Measurements from ENCODE around the gene DSEL. TPM values are rescaled to one million over a fixed set of nuclear protein-coding genes. Genes with fewer than 3 reads are reported as not detected.

Gene DSEL
- polyA plus RNA-seq (ENCODE audit: insufficient read length in 4 of 4), result 10 to 100 TPM; 16.2 to 24.4 (median 19.8) TPM

DNA sequence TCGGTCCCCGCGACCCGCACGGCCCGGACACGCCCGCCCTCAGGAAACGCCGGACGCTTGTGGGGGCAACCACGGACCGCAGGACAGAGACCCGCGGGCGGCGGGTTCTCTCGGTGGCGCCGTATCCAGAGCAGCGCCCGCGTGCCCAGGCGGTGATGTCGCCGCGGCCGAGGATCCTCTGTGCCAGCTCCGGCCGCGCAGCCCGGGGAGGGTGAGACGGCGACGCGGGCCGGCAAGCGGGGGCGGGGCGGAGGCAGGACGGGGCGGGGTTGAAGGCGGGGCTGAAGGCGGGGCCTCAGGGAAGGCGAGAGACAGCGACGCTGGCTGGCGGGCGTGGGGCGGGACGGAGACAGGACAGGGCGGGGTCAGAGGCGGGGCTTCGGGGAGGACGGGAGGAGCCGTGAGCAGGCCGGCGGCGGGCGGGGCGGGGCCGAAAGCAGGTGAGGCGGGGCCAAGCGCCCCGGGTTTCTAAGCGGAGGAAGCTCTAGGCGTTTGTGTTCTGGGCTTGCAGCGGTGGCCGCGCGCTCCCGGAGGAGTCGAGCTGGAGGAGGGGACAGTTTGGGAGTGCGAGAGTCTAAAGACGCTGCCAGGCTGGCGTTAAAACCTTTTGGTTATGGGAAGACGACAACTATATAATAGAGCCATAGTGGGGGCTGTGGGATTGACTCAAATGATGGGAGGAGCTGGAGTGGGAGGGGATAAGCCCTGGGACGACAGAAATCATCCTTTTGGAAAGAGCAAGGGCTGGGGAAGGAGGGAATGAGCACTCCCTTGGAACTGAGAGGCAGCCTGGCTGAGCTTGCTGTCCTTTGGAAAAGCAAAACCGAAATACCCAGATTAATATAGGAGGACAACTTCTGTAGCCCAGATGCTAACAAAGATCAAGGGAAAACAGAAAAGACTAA, at the start of gene DSEL:
TSS of gene DSEL (minus strand) at position 182 of the 905 bp plus-strand sequence. CDS start 2,112 bp downstream, outside the sequence.
- DNase-seq (ENCODE audit: low read depth in 4 of 4, low spot score in 2 of 4), result peak; percentile 78 to 90 (median 86)

DNA sequence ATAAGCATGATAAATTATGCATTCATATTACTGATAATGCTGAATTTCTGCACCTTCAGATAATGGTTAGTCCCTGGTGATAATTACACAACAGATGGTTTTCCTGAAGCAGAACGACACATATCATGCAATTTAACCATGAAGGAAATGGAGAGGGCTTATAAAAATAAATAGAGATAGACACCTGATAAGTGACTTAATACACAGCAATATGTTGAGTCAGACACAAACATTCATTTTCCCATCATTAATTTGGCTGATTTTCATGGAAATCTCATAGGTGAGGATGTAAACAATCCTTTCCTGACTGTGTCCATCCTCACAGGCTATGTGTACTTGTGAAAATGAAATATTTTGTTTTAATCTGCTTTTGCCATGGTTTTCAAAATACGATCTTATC, 36.9 kb upstream of the DSEL start:
- DNase-seq (ENCODE audit: low read depth in 4 of 4, low spot score in 2 of 4), result no peak

DNA sequence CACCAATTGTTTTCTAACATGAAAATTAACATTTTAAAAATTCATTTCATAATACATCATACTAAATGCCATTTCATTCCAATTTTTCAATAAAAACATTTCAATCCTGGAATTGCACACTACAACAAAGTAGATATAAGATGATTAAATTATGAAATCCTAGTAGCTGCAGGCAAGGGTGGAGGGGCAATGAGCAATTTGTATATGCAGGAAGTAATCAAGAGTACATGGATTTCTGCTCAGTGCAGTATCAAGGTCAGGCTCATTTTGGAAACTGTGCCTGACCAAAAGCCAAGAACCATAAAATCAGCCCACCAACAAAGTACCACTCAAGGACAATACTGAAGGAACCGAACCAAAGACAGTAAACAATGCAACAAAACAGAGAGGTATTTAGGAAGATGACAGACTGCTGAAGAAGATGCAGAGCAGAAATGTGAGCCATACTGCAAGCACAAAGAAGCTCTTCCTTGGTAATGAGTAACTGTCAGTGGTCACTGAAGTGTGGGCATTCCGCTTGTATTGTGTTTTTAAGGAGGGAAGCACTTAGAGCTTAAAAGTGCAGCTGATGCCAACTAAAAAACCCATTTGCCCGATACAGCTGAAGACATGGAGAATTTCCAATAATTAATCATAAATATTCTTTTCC, 34.5 kb upstream of the DSEL start:
- DNase-seq (ENCODE audit: low read depth in 4 of 4, low spot score in 2 of 4), result peak in 2 of 4 donors; percentile 4 to 10

DNA sequence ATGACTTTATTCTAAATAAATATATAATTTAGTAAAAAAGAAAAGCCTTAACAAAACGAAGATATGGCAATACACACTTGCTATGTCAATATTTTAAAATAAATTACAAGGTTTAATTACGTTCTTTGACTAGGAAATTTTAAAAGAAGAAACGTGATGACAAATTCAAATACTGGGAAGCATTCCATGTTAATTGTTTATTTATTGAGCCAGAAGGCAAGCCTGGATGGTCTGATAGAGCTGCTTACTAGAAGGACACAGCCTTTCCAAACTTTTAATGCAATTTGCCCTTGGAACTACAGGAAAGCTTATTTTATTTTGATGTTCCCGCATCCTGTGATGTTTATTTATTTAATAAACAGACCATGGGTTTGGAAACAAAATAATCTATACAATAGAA, 33.4 kb upstream of the DSEL start:
- no peak for DNase-seq (ENCODE audit: low read depth in 4 of 4, low spot score in 2 of 4)

DNA sequence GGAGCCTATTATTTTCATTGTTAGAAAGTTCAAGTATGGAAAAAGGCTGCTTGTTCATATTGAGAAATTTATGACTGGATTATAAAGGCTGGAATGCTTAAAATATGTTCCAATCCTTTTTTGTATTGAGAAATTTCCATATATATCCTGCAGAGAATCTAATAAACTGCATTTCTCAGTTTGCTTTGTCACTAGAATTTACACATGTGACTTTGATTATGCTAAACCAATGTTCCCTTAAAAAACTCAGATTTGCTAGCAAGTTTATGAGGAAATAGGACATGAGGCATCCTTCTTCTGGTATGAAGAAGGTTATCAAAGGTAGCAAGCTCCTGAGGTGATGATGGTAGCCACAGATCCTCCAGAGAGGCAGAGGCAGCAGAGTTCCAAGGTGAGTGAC, 29.2 kb upstream of the DSEL start:
- no peak for DNase-seq (ENCODE audit: low read depth in 4 of 4, low spot score in 2 of 4)

DNA sequence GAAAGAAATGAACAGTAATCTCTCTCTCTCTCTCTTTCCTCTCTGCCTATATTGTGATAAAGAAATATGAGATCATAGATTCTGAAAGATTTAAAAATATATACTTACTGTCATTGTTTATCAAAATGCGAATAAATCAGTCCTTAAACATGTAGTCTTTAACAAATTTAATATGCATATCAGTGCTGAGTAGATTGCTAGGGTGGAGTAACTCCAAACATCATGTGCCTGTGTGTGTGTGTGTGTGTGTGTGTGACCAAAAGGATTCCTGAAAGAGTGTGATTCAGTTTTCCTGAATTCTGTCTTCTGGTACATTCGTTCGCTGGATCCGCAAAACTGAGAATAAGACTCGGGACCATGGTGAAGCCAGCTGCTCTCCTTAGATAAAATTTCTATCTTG, 24.0 kb upstream of the DSEL start:
- no peak for DNase-seq (ENCODE audit: low read depth in 4 of 4, low spot score in 2 of 4)

DNA sequence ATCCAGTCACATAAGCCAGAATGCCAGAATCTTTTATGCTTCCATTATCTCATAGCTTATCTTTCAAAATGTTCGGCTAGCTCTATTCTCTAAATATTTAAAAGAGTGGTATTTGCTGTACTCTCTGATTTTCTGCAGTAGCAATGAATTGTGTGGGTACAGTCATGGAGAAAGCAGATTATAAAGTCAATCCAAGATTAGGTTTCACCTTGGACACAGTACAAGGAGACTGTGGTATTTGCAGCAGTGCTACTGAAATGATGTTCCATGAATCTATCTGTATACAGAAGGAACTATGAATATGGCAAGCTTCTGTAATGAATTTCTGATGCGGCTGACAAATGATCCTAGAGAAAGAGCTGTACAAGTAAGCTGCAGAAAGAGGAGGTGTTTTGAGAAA, 15.4 kb upstream of the DSEL start:
- DNase-seq (ENCODE audit: low read depth in 4 of 4, low spot score in 2 of 4), result no peak

DNA sequence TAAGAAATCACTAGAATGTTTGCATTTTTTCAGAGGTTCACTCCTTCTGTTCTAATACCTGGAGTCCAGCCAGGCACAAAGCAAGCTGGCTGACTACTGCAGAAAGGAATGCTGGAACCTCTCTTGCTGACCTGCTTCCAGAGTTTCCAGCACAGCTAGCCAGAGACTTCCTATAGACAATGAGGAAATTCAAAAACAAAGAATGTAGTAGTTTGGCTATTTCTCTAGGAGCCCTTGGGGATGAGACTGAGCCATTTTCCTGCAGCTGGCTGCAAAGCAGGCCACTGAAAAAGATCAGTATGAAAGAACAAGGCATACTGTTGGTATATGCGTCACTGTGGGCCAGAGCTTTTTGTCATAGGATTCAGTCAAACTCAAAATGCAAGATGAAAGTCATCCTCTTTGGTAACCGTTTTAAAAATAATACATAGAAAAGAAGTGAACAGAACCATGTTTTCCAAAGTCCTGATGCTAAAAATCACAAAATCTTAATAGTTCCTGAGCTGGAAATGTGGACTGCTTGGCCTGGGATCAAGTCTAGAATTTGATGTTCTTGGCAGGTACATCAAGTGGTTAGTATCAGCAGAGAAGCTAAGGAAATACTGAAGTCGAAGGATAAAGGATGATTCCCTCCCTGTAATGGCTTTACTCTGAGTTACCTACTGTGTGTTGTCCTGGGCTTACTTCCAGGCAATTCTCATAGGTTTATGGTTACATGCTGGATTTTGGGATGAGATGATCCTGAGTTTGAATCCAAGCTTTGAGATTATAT, 9.0 kb upstream of the DSEL start:
- DNase-seq (ENCODE audit: low read depth in 4 of 4, low spot score in 2 of 4), result peak in 1 of 4 donors; percentile 16

DNA sequence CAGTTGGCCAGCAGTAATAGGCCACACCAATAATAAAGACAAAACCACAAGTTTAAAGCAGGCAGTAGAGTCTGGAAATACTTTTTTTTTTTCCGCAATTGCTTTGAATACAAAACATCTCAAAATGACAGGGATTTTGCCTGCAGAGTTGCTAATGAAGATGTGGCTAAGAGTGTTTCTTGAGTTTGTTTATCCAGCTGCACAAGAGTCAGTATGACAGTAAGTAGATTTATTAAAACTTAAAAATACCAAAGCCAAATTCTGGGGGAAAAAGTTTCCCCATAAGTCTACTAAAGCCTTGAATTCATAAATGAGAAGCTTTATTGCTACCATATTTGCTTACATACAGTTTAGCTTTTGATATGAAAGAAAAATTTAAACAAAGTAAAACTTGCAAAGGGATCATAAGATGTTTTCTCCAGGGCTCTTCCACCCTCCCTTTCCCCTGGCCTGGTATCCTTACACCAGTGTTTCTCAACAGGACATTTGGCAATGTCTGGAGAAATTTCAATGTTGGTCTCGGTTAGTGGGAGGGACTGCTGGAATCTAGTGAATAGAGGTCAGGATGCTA, 3.9 kb upstream of the DSEL start:
- DNase-seq (ENCODE audit: low read depth in 4 of 4, low spot score in 2 of 4), result no peak

DNA sequence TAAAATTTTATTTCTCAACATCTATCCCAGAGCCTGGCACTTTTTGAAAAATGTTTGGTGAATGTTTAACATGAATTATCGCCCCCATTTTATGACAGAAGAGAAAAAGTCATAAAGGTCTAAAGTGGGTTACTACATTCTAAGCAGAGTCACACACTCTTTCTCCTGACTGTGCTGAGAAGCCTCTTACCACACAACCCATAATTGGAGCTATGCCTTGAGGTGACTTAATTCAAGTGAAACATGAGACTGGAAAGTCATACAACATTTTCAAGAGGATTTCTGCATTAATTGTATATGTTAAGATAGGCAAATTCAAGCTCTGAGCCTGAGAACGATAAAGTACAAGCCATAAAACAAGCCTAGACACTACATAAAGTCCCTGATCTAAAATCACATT, 3.1 kb upstream of the DSEL start:
- DNase-seq (ENCODE audit: low read depth in 4 of 4, low spot score in 2 of 4), result no peak

DNA sequence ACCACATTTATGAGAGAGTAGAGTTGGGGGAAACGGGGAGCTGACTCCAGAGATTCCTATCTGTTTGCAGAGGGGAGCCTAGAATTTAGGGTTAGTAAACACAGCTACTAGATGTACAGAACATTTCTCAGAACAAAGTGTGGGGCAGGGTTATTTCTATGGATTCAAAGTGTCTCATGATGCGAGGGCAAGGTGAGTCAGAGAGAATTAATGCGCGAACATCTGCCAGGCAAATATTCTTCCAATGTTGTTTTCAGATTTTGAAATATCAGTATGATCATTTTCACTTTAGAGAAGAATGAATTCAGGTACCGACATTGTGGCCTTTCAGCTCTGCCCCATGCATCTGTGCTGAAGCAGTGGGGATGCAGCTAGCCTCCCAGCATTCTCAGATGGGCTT, 2.0 kb upstream of the DSEL start:
- no peak for DNase-seq (ENCODE audit: low read depth in 4 of 4, low spot score in 2 of 4)

DNA sequence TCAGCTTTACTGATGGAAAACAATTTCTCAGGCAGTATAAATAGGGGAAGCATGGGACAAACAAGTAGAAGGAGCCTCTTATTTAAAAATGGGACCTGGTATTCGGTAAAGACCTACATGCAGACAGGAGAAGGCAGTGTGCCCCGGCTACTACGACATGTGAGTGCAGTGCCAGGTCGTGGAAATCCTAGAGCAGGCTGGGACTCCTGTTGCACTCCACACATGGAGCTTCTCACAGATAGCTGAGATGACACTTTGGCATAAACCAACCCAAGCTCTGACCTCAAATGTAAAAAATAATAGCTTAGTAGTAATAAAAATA, 885 bp upstream of the DSEL start:
- no peak for DNase-seq (ENCODE audit: low read depth in 4 of 4, low spot score in 2 of 4)

DNA sequence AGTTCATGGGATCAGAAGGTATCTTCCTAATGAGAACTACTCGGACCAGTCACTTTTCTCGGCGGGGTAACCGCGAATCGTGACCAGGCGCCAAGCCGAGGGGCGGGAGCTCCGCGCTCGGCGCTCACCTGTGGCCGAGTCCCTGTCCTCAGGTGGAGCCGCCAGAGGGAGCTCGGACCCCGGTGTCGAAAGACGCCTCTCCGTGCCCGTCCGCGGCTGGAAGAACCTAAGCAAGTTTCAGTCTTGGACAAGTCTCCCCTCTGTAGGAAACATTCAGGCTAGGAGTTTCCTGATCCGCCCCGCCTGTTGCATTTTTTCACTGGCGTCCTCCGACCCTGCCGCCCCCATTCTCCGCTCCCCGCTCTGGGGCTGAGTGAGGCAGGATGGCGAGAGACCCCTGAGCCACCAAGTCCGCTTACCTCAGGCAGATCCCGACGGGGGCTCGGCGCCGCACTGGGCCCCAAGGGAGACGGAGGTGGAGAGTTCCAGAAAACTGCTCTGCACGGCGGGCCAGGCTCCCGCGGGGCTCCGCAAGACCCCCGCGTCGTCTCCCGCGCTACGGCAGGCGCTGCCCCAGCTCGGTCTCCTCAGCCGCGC, 480 bp downstream of the DSEL start:
- peak; percentile 65 to 83 (median 72) for DNase-seq (ENCODE audit: low read depth in 4 of 4, low spot score in 2 of 4)

DNA sequence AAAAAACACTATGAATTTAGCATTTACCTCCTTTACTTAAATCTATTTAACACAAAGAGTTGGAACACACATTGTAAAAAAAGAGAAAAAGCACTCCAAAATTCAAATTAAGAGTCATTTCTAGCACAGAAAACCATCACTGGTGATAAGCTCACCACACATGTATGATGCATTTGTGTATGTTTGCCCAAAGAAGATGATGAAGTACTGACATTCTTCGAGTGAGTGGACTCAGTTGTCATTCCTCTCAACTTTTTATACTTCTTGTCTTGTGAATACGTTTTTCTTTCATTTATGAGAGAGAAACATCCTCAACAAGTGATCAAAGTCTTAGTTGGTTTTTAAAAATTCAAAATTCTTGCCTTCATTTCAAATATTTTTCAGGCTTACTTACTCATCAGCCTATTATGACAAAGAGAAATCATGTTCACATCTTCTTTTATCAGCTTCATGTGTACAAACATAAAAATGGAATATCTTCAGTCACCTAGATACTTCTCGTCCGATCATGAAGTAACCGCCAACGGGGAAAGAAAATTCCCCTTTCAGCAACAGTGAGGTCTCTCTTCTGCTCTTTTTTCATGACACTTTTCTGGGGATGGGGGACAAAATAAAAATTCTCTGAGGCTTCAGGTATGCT, 1.5 kb downstream of the DSEL start:
- no peak for DNase-seq (ENCODE audit: low read depth in 4 of 4, low spot score in 2 of 4)

DNA sequence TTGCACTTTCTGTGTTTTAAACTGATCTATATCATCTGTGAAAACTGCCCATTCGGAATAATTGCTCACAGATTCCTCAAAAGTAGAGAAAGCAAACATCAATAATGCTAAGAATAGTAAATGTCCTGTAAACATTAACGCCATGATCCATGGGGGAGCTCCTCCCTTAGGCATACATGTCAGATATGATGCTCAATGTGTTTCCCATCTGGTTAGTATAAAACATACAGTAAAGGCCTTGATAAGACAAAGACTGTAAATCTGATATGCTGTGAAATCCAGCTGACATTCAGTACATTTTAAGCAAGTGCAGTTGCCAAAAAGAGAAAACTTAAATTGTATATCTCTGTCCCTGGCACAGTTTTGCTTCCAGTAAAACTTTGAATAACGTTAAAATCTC, 2.1 kb downstream of the DSEL start:
- DNase-seq (ENCODE audit: low read depth in 4 of 4, low spot score in 2 of 4), result no peak

DNA sequence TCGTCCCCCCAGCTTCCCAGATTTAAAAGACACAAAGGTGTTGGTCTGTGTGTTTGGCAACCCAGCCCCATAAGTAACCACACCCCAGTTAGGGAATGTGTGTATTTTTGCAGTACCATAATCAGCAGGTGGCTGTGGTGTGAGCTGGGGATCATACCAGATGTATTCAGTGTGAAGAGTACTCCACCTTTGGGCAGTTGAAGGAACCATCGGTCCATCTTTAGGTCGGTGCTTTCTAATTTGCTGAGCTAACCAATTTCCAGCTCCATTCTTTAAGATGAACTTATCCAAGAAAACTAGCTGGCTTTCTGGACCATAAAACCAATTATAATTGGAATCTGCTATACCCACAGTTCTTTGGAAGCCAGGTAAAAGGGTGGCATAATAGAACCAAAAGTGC, 3.2 kb downstream of the DSEL start:
- no peak for DNase-seq (ENCODE audit: low read depth in 4 of 4, low spot score in 2 of 4)

DNA sequence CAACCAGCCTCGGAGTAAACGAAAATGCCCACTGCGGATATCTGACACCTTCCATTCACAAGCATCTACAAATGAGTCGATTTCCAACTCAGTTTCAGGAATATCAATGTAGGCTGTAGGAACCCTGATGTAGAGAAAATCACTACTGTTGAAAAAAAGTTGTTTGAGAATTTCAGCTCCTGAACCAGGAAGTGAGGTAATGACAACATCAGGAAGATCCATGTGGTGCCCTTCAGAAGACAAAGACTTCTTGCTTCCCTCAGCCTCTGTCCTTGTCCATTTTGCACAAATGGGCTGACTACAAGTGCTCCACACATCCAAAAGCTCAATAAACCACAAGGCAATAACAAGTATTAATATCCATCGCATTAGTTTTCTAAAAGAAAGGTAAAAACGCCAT, 4.7 kb downstream of the DSEL start:
- no peak for DNase-seq (ENCODE audit: low read depth in 4 of 4, low spot score in 2 of 4)

DNA sequence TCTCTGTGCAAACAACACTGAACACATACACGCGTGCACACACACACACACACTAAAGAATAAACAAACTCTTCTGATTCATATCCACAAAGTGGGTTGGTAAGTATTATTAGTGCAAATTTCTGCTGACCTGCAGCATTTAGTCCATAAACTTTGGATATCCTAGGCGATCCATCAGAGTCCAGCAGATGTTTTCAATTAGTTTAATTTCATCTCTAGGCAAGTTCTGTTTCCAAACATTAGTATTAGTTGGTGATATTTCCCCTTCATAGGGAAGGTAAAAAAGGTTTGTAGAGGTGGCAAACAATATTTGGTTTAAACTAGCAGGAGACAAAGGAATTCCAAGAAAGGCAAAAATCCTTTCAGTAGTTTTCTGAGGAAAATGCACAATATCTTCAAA, 5.7 kb downstream of the DSEL start:
- DNase-seq (ENCODE audit: low read depth in 4 of 4, low spot score in 2 of 4), result no peak

DNA sequence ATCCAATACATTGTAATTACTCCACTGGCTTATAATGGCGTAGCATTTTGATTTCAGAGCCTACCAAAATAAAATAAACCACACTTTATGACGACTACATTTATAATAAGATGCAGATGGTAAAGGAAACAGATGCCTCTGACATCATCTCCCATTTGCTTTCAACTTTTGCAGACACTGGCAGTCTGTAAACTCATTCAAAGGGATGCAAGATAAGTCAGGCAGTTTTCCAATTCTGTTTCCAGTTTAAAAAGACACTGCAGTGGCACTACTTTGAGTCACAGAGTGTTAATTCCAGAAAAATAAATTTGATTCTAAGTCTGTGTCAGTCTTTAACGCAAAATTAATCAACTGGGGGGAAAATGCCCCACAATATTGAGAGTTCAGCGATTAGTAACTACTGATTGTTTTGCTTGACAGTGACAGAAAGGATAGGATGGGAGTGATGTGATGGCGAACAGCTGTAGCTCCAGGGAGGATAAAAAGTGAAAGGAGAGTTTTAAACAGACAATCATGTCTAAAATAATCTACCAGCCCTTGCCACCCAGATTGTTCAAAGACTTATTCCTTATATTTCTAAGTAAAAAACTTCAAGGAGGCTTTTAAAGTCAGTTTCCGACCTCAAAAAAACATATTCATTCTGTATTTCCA, 6.7 kb downstream of the DSEL start:
- DNase-seq (ENCODE audit: low read depth in 4 of 4, low spot score in 2 of 4), result no peak

DNA sequence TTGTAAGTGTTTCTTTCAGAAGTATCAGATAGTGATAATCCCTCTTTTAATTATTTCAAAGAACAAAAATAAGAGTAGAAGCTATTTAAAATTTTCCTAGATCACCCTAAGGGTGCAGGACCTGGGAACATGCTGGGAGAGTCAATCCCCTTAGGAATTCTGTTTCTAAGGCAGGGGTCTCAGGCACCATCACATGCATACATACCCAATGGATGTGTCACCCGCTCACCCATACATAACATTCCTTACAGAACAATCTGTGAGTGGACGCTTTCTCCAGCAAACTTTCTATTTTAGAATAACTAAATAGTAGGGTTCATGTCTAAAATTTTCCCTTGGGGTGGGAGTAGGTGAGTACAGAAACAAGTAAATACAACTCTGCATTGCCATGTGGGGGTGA, 8.4 kb downstream of the DSEL start:
- no peak for DNase-seq (ENCODE audit: low read depth in 4 of 4, low spot score in 2 of 4)
